Caki2 (cell line): ENCODE results near the gene KLRB1. TPM values are rescaled to one million over a fixed set of nuclear protein-coding genes. Genes with fewer than 3 reads are reported as not detected.
"Not testable (repeated sequence)": the region's sequence is repeated elsewhere in the genome, so short reads cannot be mapped to it uniquely, and the experiment has no call there.

Source experiments
- DNase-seq: peaks from one replicate; pipeline ENCODE4 v3.0.0-alpha.2; 2015; ENCODE audit warnings: low read depth
- in situ Hi-C: cut with HindIII; loops from 2 replicates; pipeline ENCODE4 v1.10.0; 2016; ENCODE audit warnings: low sequenced_read_pairs, low pct_unique_long_range_greater_than_20kb, mixed read lengths
- total RNA-seq: library from RNA; depleted of rRNA; stranded (reverse); fragments of >200 nt; shearing (Covaris generic); gene quantifications from 2 replicates; pipeline ENCODE4 v1.2.3, GENCODE V29; 2014; ENCODE audit warnings: low replicate concordance; rRNA removed

Gene KLRB1
- total RNA-seq = not detected in 2 replicates

GRCh38 chr12:9607716-9608115, at the start of gene KLRB1:
Gene KLRB1, minus strand, starts transcription at chr12:9607916. Its CDS starts 77 bp downstream, at chr12:9607839.
- in situ Hi-C loops = no loop called here

GRCh38 chr12:9651265-9651729, 43.6 kb upstream of the KLRB1 start:
- in situ Hi-C loops = no loop called here
- DNase-seq = peak; percentile 11

More at GRCh38 chr12:9607716-9608115, at the start of gene KLRB1:
- DNase-seq = no peak

DNA sequence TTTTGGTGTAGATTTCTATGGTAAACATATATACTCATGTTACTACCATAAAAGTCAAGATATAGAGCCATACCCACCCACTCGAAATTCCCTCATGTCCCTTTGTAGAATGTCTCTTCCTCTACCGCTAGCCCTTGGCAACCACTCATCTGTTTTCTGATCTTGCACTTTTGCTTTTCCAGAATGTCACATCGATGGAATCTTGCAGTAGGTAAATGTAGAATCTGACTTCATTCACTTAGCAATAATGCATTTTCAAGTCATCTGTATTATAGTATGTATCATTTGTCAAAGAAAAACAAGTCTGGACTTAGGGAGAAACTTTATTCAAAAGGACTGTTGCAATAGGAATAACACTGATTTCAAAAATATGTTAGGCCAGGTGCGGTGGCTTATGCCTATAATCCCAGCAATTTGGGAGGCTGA, 42.4 kb upstream of the KLRB1 start:
- in situ Hi-C loops = no loop called here
- peak; percentile 19 for DNase-seq

DNA sequence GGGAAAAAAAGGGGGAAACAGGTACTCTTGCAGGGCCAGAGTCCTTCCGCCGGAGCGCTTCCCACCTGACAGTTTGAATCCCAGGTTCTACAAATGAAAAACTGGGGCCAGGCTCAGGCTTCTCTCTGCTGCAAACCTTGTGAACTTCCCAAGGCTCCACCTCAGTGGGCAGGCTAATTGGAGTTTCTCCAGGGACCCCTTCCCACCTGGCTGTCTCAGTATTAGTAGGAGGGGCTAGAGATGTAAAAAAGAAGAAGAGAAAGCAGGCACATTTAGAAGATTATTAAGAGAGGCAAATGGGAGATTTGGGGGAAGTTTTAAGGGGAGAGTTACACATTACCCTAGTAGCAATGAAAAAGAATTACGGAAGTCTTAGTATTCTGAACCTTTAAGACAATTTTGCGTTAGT, 41.8 kb upstream of the KLRB1 start:
- DNase-seq = peak; percentile 55
- in situ Hi-C loops = no loop called here

GRCh38 chr12:9648701-9649531, 41.2 kb upstream of the KLRB1 start:
- in situ Hi-C loops = no loop called here
- no peak for DNase-seq

DNA sequence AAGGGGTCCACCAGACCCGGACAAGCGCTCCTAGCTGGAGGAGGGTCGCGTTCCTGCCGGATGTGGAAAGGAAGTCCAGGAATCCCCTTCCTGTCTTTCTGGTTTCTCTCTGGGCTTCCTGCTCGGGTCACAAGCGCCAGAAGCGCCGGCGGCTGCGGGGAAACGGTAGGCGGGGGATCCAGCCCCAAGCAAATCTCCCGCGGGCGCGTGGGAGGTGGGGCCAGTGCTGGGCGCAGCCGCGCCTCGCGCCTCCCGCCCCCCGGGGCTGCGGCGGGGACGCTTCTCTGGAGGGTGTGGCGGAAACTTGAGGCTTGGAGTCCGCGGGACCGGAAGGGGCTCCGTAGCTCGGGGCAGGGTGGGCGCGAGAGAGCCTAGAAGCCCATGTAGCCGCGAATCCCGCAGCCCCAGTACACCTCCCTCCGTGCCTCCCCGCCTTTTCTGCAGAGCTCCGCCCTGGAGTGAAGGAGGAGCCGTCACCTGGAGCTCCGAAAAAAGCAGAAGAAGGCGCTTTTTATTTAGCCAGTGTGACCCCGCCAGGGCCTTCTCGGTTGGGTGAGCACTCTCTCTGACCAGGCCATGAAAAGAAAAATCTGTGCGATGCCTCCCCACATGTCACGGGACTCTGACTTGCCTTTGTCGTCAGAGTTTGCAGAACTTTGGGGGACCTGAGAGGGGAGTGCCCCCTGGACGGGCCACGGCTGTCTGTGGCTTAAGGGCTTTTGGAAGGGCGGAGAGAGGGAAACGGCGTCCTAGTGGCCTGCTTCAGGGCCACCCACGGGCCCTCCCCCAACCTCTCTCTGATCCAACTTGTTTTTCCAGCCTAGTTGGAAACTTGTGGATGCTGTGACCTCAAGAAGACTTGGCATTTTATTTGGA, 40.3 kb upstream of the KLRB1 start:
- peak; percentile 95 for DNase-seq
- in situ Hi-C loops = no loop called here

- DNase-seq = no peak
- in situ Hi-C loops = no loop called here
Measured at GRCh38 chr12:9646794-9647781, 39.4 kb upstream of the KLRB1 start.

DNA sequence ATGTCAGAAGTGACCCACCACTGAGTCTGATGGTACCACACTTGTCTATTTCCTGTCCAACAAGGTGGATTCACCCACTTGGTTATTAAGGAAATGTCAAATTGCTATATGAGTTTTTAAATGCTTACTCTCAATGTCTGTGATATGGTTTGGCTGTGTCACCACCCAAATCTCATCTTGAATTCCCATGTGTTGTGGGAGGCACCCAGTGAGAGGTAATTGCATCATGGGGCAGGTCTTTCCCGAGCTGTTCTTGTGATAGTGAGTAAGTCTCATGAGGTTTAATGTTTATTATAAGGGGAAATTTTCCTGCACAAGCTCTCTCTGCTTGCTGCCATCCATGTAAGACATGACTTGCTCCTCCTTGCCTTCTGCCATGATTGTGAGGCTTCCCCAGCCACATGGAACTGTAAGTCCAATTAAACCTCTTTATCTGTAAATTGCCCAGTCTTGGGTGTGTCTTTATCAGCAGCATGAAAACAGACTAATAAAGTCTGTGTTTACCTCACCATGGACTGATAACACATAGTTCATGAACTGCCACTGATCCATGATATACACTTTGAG, 37.4 kb upstream of the KLRB1 start:
- DNase-seq = peak; percentile 25
- in situ Hi-C loops = not testable (repeated sequence)

GRCh38 chr12:9643266-9643660, 35.5 kb upstream of the KLRB1 start:
- in situ Hi-C loops = no loop called here

GRCh38 chr12:9642606-9643265, 35.0 kb upstream of the KLRB1 start:
- DNase-seq = no peak
- in situ Hi-C loops = no loop called here

More at GRCh38 chr12:9643266-9643660, 35.5 kb upstream of the KLRB1 start:
- DNase-seq = no peak

GRCh38 chr12:9640024-9640423, 32.3 kb upstream of the KLRB1 start:
- in situ Hi-C loops = no loop called here
- no peak for DNase-seq

DNA sequence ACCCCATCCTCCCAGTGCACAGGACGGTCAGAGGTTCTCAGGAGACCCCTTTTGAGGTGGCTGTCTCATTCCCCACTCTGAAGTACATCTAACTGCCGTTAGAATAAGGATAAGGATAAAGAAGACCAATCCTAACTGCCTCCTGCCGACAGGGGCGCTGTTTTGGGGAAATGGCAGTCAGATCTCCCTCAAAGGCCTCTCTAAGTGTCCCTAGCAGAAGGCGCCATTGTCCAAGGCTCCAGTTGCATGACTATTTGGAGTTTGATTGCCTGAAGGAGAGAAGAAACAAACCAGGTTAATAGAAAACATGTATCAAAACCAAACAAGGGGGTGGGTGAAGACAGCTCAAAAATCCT, 29.1 kb upstream of the KLRB1 start:
- DNase-seq = no peak
- in situ Hi-C loops = no loop called here

GRCh38 chr12:9636150-9636850, 28.6 kb upstream of the KLRB1 start:
- in situ Hi-C loops = no loop called here
- no peak for DNase-seq

DNA sequence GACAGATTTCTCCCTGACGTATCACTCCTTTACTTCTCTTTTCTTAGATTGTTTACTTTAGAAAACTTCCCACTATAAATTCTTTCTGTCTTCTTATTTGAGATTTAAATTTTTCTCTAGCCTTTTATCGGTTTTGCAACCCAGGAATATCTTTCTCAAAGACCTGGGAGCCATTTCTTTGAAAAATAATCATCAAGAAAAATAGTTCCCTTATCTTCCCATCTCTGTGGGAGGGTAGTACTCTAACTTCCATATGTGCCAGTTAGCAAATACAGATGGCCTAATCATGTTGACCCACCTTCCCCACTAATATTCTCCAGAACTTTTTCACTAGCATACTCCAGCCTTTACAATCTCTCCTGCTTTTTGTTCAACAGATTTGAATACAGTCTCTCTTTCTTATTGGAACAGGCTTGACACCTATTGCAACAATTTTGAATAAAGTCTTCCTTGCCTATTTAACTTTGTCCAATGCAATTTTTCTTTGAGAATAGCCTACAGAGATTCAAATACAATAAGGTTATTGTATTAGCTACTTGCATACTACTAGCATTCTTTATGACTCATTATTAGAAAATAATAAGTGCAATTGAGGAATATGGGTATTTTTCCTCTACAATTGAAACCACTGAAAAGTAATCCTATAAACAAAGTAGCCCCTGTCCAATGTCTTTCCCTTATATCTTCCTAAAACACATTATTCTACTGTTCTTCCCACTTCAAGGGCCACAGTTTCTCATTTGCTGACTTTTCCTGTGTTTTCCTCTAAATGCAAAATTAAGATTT, 27.4 kb upstream of the KLRB1 start:
- in situ Hi-C loops = no loop called here
- DNase-seq = no peak

DNA sequence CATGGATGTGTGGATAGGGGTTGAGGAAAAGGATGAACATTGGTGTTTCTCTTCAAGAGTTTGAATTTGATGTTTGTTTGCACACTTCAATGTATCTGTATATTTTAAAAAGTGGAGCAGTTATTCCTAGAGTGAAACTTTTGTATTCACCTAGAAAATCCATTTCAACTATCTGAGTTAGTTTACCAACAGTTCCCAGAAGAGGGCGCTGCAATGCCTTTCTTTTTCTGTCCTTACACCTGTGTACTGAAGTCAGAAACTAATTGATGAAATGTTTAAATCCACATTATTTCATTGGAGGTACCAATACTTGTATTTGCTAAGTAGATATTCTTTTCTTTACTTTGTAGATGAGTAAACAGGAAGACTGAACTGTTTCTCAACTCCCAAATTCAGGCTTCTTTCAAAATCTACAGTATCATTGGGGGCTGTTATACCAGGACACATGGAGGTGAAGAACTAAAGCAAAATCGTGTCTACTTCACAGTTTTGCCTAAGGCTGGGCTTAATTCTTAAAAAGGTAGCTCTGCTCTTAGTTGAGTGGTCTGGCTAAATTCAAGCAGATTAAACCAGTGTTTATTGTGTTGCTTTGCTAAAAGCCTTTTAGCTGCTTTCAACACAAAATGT, 26.6 kb upstream of the KLRB1 start:
- peak; percentile 25 for DNase-seq
- in situ Hi-C loops = no loop called here
